ENCODE data around the gene RSRC2. TPM values are rescaled to one million over a fixed set of nuclear protein-coding genes. Genes with fewer than 3 reads are reported as not detected.
"Not testable (repeated sequence)": the region's sequence is repeated elsewhere in the genome, so short reads cannot be mapped to it uniquely, and the experiment has no call there.

The RSRC2 gene
- total RNA-seq (10 to 100 TPM; 75.4 to 98.2 TPM), polyA plus RNA-seq (ENCODE audit: insufficient read length in 2 of 2) (100 to 1,000 TPM; 148 to 159 TPM)
- long read RNA-seq, donor 1, transcript RSRC2-201 (10 exons, 3,520 nt), result major isoform, 13 of 50 reads
- long read RNA-seq, donor 1, partial matches to known transcripts, result 25 of 50 reads
- long read RNA-seq, donor 1, other reads (novel, unspliced or antisense), result 9 of 50 reads
- long read RNA-seq, donor 2, partial matches to known transcripts, result 11 of 16 reads
- long read RNA-seq, donor 2, other reads (novel, unspliced or antisense), result 0 of 16 reads
- long read RNA-seq, donor 3, partial matches to known transcripts, result 14 of 18 reads
- long read RNA-seq, donor 3, other reads (novel, unspliced or antisense), result 0 of 18 reads
- long read RNA-seq, donor 4, transcript RSRC2-201 (10 exons, 3,520 nt), result major isoform, 5 of 78 reads
- long read RNA-seq, donor 4, partial matches to known transcripts, result 63 of 78 reads
- long read RNA-seq, donor 4, other reads (novel, unspliced or antisense), result 0 of 78 reads

DNA sequence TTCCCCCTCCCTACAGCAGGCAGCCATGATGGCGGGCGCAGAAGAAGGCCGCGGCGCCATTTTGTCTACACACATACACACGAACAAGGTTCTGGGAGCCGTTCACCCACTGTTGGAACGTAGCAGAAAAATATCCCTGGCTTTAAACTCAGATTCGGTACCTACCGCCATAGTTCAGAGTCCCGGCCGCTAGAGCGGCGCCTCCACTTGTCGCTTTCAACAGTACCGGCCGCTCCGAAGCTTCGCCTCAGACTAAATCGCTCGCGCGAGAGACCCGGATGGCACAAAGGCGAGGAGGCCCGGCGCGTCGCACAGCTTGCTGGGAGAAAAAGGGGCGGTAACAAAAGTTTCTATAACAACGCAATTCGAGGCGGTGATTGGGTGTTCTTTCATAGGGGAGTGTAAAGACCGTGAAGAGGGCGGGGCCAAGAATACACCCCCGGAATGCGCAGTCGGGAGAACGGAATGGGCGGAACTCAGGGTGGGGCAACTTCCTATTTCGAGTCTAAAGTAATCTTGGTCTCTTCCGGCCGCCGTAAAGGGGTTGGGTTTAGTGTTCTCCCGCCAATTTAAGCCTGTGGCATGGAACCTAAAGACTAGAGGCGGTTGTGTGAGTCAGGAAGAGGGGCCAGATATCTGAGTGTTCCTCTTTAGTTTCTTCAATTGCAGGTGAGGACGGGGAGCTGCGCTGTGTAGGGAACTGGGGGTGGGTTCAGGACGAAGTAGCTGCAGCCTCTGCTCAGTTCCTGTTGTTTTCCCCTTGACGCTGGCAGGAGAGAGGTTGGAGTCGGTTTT lies at the start of gene RSRC2, which contains the start of gene KNTC1:
RSRC2 (minus strand) TSS at position 254 of the 795 bp plus-strand sequence; CDS start at position 171, 83 bp downstream.
KNTC1 (plus strand) TSS at position 567 of the 795 bp plus-strand sequence. CDS start 2,815 bp downstream, outside the sequence.
- peaks cover 12% of the 10 kb centered on the region for H3K4me1 ChIP-seq (ENCODE audit: control insufficient read depth, insufficient read depth, low read length)
- no peaks in the 10 kb centered on the region for H3K27me3 ChIP-seq (ENCODE audit: control insufficient read depth, insufficient read depth, low read length)
- no peaks in the 10 kb centered on the region for H3K9me3 ChIP-seq (ENCODE audit: control insufficient read depth, insufficient read depth, low read length)
- H3K27ac ChIP-seq (ENCODE audit: low read depth, low read length), result peak within 1 kb of the TSS; percentile 100
- 0% methylated on average over 51 of the region's 51 CpGs for WGBS (ENCODE audit: insufficient coverage)
- DNase-seq (ENCODE audit: low read depth in 4 of 6, low spot score in 6 of 6), result peak; percentile 100
- H3K4me3 ChIP-seq (ENCODE audit: low read depth, low read length), result peak within 1 kb of the TSS; percentile 94
- peaks cover 4% of the 10 kb centered on the region for H3K36me3 ChIP-seq (ENCODE audit: control insufficient read depth, insufficient read depth, low read length)

DNA sequence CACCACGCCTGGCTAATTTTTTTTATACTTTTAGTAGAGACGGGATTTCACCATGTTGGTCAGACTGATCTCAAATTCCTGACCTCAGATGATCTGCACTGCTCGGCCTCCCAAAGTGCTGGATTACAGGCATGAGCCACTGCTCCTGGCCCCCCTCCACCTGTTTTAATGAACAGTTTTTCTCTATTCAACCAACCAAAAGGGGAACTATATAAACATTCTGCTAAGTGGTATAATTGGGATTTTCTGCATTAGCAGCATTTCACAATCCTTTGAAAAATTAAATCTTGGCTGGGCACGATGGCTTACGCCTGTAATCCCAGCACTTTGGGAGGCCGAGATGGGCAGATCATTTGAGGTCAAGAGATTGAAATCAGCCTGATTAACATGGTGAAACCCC lies 45.1 kb upstream of the RSRC2 start:
- WGBS (ENCODE audit: insufficient coverage), result no CpG with 5 or more reads among the region's 6 CpGs
- Histone ChIP-seq H3K27me3 (ENCODE audit: control insufficient read depth, insufficient read depth, low read length) (no peaks in the 10 kb centered on the region), H3K36me3 (ENCODE audit: control insufficient read depth, insufficient read depth, low read length) (peaks cover 23% of the 10 kb centered on the region), H3K4me3 (ENCODE audit: low read depth, low read length) (no peak overlapping the region), H3K4me1 (ENCODE audit: control insufficient read depth, insufficient read depth, low read length) (no peaks in the 10 kb centered on the region), H3K27ac (ENCODE audit: low read depth, low read length) (no peak overlapping the region), H3K9me3 (ENCODE audit: control insufficient read depth, insufficient read depth, low read length) (no peaks in the 10 kb centered on the region)
- DNase-seq (ENCODE audit: low read depth in 4 of 6, low spot score in 6 of 6), result no peak

DNA sequence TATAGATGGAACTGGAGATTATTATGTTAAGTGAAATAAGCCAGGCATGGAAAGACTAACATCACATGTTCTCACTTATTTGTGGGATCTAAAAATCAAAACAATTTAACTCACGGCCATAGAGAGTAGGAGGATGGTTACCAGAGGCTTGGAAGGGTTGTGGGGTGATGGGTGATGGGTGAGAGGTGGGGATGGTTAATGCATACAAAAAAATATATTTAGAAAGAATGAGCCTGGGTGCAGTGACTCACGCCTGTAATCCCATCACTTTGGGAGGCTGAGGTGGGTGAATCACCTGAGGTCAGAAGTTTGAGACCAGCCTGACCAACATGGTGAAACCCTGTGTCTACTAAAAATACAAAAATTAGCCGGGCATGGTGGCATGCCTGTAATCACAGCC lies 43.3 kb upstream of the RSRC2 start:
- not testable (repeated sequence) for H3K4me3 ChIP-seq (ENCODE audit: low read depth, low read length); H3K9me3 ChIP-seq (ENCODE audit: control insufficient read depth, insufficient read depth, low read length); H3K27me3 ChIP-seq (ENCODE audit: control insufficient read depth, insufficient read depth, low read length); H3K4me1 ChIP-seq (ENCODE audit: control insufficient read depth, insufficient read depth, low read length); DNase-seq (ENCODE audit: low read depth in 4 of 6, low spot score in 6 of 6); H3K27ac ChIP-seq (ENCODE audit: low read depth, low read length)
- peaks cover 16% of the 10 kb centered on the region for H3K36me3 ChIP-seq (ENCODE audit: control insufficient read depth, insufficient read depth, low read length)
- 100% methylated on average over 2 of the region's 3 CpGs for WGBS (ENCODE audit: insufficient coverage)

DNA sequence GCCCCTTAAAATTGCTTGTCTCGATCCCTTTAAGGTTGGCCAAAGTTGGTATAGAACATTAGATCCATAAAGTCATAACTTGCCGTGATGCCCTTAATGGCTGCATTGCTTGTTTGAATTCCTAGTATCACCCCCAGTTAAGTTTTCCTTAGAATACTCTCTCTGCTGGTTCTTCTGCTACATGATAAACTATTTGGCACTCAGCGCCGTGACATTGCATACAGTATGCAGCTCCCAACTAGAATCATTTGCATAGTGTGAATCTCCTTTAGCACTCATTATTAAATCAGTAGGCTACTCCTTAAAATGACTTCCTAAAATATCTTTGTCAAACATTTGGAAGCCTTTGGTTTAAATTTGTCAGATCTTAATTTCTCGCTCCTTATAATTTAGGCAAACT lies 42.6 kb upstream of the RSRC2 start:
- no peaks in the 10 kb centered on the region for H3K9me3 ChIP-seq (ENCODE audit: control insufficient read depth, insufficient read depth, low read length)
- DNase-seq (ENCODE audit: low read depth in 4 of 6, low spot score in 6 of 6), result no peak
- H3K27ac ChIP-seq (ENCODE audit: low read depth, low read length), result no peak overlapping the region
- H3K36me3 ChIP-seq (ENCODE audit: control insufficient read depth, insufficient read depth, low read length), result peaks cover 12% of the 10 kb centered on the region
- no peak overlapping the region for H3K4me3 ChIP-seq (ENCODE audit: low read depth, low read length)
- WGBS (ENCODE audit: insufficient coverage), result 96% methylated on average over 4 of the region's 5 CpGs
- no peaks in the 10 kb centered on the region for H3K27me3 ChIP-seq (ENCODE audit: control insufficient read depth, insufficient read depth, low read length)
- no peaks in the 10 kb centered on the region for H3K4me1 ChIP-seq (ENCODE audit: control insufficient read depth, insufficient read depth, low read length)

- H3K27ac ChIP-seq (ENCODE audit: low read depth, low read length); H3K27me3 ChIP-seq (ENCODE audit: control insufficient read depth, insufficient read depth, low read length); H3K4me1 ChIP-seq (ENCODE audit: control insufficient read depth, insufficient read depth, low read length); DNase-seq (ENCODE audit: low read depth in 4 of 6, low spot score in 6 of 6); H3K9me3 ChIP-seq (ENCODE audit: control insufficient read depth, insufficient read depth, low read length); H3K4me3 ChIP-seq (ENCODE audit: low read depth, low read length): not testable (repeated sequence)
- H3K36me3 ChIP-seq (ENCODE audit: control insufficient read depth, insufficient read depth, low read length), result peaks cover 17% of the 10 kb centered on the region
- WGBS (ENCODE audit: insufficient coverage), result 100% methylated on average over 4 of the region's 5 CpGs
These were observed 40.1 kb upstream of the RSRC2 start for GRCh38 chr12:122566816-122567215.

GRCh38 chr12:122563361-122563760 lies 36.6 kb upstream of the RSRC2 start:
- Histone ChIP-seq H3K27me3 (ENCODE audit: control insufficient read depth, insufficient read depth, low read length) (no peaks in the 10 kb centered on the region), H3K36me3 (ENCODE audit: control insufficient read depth, insufficient read depth, low read length) (peaks cover 18% of the 10 kb centered on the region), H3K4me1 (ENCODE audit: control insufficient read depth, insufficient read depth, low read length) (no peaks in the 10 kb centered on the region), H3K4me3 (ENCODE audit: low read depth, low read length) (no peak overlapping the region), H3K27ac (ENCODE audit: low read depth, low read length) (no peak overlapping the region), H3K9me3 (ENCODE audit: control insufficient read depth, insufficient read depth, low read length) (no peaks in the 10 kb centered on the region)
- WGBS (ENCODE audit: insufficient coverage), result 100% methylated on average over 1 of the region's 4 CpGs
- no peak for DNase-seq (ENCODE audit: low read depth in 4 of 6, low spot score in 6 of 6)

DNA sequence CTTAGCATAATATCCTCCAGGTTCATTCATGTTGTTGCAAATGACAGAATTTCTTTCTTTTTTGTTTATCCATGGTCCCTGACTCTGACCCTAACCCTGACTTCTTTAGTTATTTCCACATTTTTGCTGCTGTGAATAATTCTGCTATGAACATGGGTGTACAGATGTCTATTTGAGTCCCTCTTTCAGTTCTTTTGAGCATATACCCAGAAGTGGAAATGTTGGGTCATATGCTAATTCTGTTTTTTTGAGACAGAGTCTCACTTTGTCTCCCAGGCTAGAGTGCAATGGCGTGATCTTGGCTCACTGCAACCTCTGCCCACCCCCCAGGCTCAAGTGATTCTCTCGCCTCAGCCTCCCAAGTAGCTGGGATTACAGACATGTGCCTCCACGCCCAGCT lies 33.4 kb upstream of the RSRC2 start:
- H3K36me3 ChIP-seq (ENCODE audit: control insufficient read depth, insufficient read depth, low read length), result peaks cover 28% of the 10 kb centered on the region

DNA sequence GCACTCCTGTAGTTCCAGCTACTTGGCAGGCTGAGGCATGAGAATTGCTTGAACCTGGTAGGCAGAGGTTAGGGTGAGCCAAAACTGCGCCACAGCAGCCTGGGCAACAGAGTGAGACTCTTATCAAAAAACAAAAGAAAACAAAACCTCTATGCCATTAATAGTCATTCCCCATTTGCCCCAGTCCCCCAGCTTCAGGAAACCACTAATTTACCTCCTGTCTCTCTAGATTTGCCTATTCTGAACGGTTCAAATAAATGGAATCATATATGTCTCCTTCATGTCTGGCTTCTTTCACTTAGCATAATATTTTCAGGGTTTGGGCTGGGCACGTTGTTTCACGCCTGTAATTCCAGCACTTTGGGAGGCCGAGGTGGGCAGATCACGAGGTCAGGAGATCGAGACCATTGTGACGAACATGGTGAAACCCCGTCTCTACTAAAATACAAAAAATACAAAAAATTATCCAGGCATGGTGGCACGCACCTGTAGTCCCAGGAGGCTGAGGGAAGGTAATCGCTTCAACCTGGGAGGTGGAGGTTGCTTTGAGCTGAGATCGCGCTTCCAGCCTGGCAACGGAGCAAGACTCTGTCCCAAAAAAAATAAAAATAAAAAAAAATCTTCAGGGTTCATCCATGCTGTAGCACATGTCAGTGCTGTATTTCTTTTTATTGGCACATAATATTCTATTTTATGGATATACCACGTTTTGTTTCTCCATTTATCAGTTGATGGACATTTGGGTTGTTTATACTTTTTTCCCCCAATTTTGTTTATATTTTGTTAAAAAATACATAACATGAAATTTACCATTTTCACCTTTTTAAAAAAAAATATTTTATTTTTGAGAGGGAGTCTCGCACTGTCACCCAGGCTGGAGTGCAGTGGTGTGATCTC lies 32.3 kb upstream of the RSRC2 start:
- no peaks in the 10 kb centered on the region for H3K9me3 ChIP-seq (ENCODE audit: control insufficient read depth, insufficient read depth, low read length)
- no peaks in the 10 kb centered on the region for H3K4me1 ChIP-seq (ENCODE audit: control insufficient read depth, insufficient read depth, low read length)
- H3K27me3 ChIP-seq (ENCODE audit: control insufficient read depth, insufficient read depth, low read length), result no peaks in the 10 kb centered on the region
- H3K27ac ChIP-seq (ENCODE audit: low read depth, low read length), result no peak overlapping the region
- H3K36me3 ChIP-seq (ENCODE audit: control insufficient read depth, insufficient read depth, low read length), result peaks cover 23% of the 10 kb centered on the region
- no peak for DNase-seq (ENCODE audit: low read depth in 4 of 6, low spot score in 6 of 6)
- WGBS (ENCODE audit: insufficient coverage), result 100% methylated on average over 6 of the region's 16 CpGs
- H3K4me3 ChIP-seq (ENCODE audit: low read depth, low read length), result no peak overlapping the region

More for the DNA sequence above, 33.4 kb upstream of the RSRC2 start:
- Histone ChIP-seq H3K27ac (ENCODE audit: low read depth, low read length) (no peak overlapping the region), H3K4me3 (ENCODE audit: low read depth, low read length) (no peak overlapping the region), H3K9me3 (ENCODE audit: control insufficient read depth, insufficient read depth, low read length) (no peaks in the 10 kb centered on the region), H3K4me1 (ENCODE audit: control insufficient read depth, insufficient read depth, low read length) (no peaks in the 10 kb centered on the region), H3K27me3 (ENCODE audit: control insufficient read depth, insufficient read depth, low read length) (no peaks in the 10 kb centered on the region)
- no peak for DNase-seq (ENCODE audit: low read depth in 4 of 6, low spot score in 6 of 6)
- WGBS (ENCODE audit: insufficient coverage), result 100% methylated on average over 1 of the region's 3 CpGs

DNA sequence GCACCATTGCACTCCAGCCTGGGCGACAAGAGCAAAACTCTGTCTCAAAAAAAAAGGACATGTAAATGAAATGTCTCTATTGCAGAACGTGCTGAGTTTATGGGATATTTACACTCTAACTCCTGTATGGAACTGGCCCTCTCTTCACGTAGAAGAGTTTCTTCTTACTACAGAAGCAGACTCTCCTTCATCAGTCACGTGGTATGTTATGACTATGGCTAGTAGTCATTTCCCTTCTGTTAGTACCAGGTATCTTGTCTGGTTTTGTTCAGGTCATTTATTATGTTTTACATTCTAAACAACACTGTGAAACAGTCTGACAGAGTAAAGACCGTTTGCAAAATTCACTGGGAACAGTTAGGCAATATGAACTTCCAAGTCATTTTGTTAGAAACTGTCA lies 20.6 kb upstream of the RSRC2 start:
- H3K4me3 ChIP-seq (ENCODE audit: low read depth, low read length), result no peak overlapping the region
- H3K36me3 ChIP-seq (ENCODE audit: control insufficient read depth, insufficient read depth, low read length), result peaks cover 26% of the 10 kb centered on the region
- no peak overlapping the region for H3K27ac ChIP-seq (ENCODE audit: low read depth, low read length)
- no peak for DNase-seq (ENCODE audit: low read depth in 4 of 6, low spot score in 6 of 6)
- no peaks in the 10 kb centered on the region for H3K27me3 ChIP-seq (ENCODE audit: control insufficient read depth, insufficient read depth, low read length)
- H3K4me1 ChIP-seq (ENCODE audit: control insufficient read depth, insufficient read depth, low read length), result no peaks in the 10 kb centered on the region
- no peaks in the 10 kb centered on the region for H3K9me3 ChIP-seq (ENCODE audit: control insufficient read depth, insufficient read depth, low read length)
- 83% methylated on average over 1 of the region's 5 CpGs for WGBS (ENCODE audit: insufficient coverage)

Measured in spinal cord (tissue), 10 donors.